Measurements from ENCODE around the gene PPEF1. TPM values are rescaled to one million over a fixed set of nuclear protein-coding genes. Genes with fewer than 3 reads are reported as not detected.

PPEF1 gene
- total and polyA plus RNA-seq, 2 of the 8 experiments (the other 6 are each of a cell fraction or from before 2014, with no cell fraction given): 0.08 to 0.30 TPM

GRCh38 chrX:18725310-18725943, 18.0 kb downstream of the PPEF1 start (continued):
- no peak for TF ChIP-seq CHD7 (IDR thresholded peaks at IDR 0.05; ENCODE audit: insufficient replicate concordance, low read length)
- no peak for TF ChIP-seq ASH2L (IDR thresholded peaks at IDR 0.05; ENCODE audit: low read length)
- TF ChIP-seq CTBP2 (IDR thresholded peaks at IDR 0.05; ENCODE audit: borderline replicate concordance, insufficient read depth, insufficient read length, low read length): no peak
- no peak for TF ChIP-seq CBX5 (IDR thresholded peaks at IDR 0.05; ENCODE audit: low read depth, low read length)
- no peak for TF ChIP-seq BCL11A (IDR thresholded peaks at IDR 0.05; ENCODE audit: low read depth in 2 of 2, low read length in 2 of 2)
- TF ChIP-seq, protein P1, sequence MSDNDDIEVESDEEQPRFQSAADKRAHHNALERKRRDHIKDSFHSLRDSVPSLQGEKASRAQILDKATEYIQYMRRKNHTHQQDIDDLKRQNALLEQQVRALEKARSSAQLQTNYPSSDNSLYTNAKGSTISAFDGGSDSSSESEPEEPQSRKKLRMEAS (IDR thresholded peaks at IDR 0.05): no peak
- no peak for TF ChIP-seq CHD2 (IDR thresholded peaks at IDR 0.05; ENCODE audit: low read length)
- TF ChIP-seq KDM5A (IDR thresholded peaks at IDR 0.05; ENCODE audit: low read length): no peak
- TF ChIP-seq SIX5 (IDR thresholded peaks at IDR 0.05; ENCODE audit: low read depth, low read length): no peak
- TF ChIP-seq MAFK (IDR thresholded peaks at IDR 0.05; ENCODE audit: low read depth, low read length): no peak

All from H1 (cell line).